OCI-LY3 (cell line): ENCODE results near the gene RBBP8NL.

Experiments used
- H2AFZ ChIP-seq: fragments of 200-600, 300-600 bp; shearing (Covaris generic); 2 replicates; pipeline ENCODE4 v1.6.0; 2014; ENCODE audit warnings: antibody characterized with exemption, low read depth, low read length
- H3K27ac ChIP-seq: fragments of 200-600, 300-600 bp; sonication (generic); 2 replicates; pipeline ENCODE4 v1.5.1; 2014; ENCODE audit warnings: mild to moderate bottlenecking, low read length, moderate library complexity, mixed read lengths
- H3K27me3 ChIP-seq: fragments of 200-600, 300-600 bp; sonication (generic); 2 replicates; pipeline ENCODE4 v1.6.1; 2014; ENCODE audit warnings: low read depth, low read length, mixed read lengths
- H3K36me3 ChIP-seq: fragments of 200-600, 300-600 bp; sonication (generic); replicated peaks from 2 replicates; pipeline ENCODE3; 2014; ENCODE audit warnings: low read depth, low read length, mixed read lengths
- H3K4me1 ChIP-seq: fragments of 300-600, 200-600 bp; sonication (generic); 2 replicates; pipeline ENCODE4 v1.6.1; 2014; ENCODE audit warnings: low read length, mixed read lengths
- H3K4me2 ChIP-seq: fragments of 200-600, 300-600 bp; sonication (generic); 2 replicates; pipeline ENCODE4 v1.6.1; 2014; ENCODE audit warnings: low read length, mixed read lengths
- H3K4me3 ChIP-seq: fragments of 300-600, 200-600 bp; sonication (generic); 2 replicates; pipeline ENCODE4 v1.5.1; 2014; ENCODE audit warnings: antibody characterized with exemption, mild to moderate bottlenecking, low read length, moderate library complexity
- H3K79me2 ChIP-seq: fragments of 300-600, 200-600 bp; shearing (Covaris generic); 2 replicates; pipeline ENCODE4 v1.6.1; 2014; ENCODE audit warnings: mild to moderate bottlenecking, low read length, mixed read lengths
- H3K9ac ChIP-seq: fragments of 300-600, 200-600 bp; shearing (Covaris generic); 2 replicates; pipeline ENCODE4 v1.6.0; 2014; ENCODE audit warnings: mild to moderate bottlenecking, low read length, moderate library complexity
- H3K9me3 ChIP-seq: fragments of 200-600, 300-600 bp; shearing (Covaris generic); 2 replicates; pipeline ENCODE4 v1.6.1; 2014; ENCODE audit warnings: low read length, mixed read lengths; ENCODE audit not compliant: insufficient read depth
- H4K20me1 ChIP-seq: fragments of 200-600, 300-600 bp; sonication (generic); 2 replicates; pipeline ENCODE4 v1.6.1; 2016; ENCODE audit warnings: low read length, mixed read lengths; ENCODE audit not compliant: insufficient read depth
- CTCF ChIP-seq: fragments of 200-600, 300-600 bp; sonication (generic); IDR thresholded peaks from 2 replicates; pipeline ENCODE4 v1.5.1; 2014; ENCODE audit warnings: antibody characterized with exemption, low read length, low read depth
- EZH2phosphoT487 ChIP-seq: fragments of 200-600 bp; shearing (Covaris generic); IDR thresholded peaks from 2 replicates; pipeline ENCODE4 v1.6.1; 2018; ENCODE audit warnings: antibody characterized with exemption, mixed run types, low read depth

The RBBP8NL gene

GRCh38 chr20:62367136-62367632 lies 60.2 kb downstream of the RBBP8NL start, which contains the start of gene LAMA5:
Gene LAMA5 (minus strand): TSS chr20:62367312. CDS start chr20:62367245, 67 bp downstream.
- H3K27me3 ChIP-seq = peaks cover 25% of the 10 kb centered on the region
- H3K79me2 ChIP-seq = no peaks in the 10 kb centered on the region
- H3K27ac ChIP-seq = no peak within 1 kb of the TSS
- H2AFZ ChIP-seq = peak within 1 kb of the TSS; percentile 68
- H3K4me2 ChIP-seq = peak within 1 kb of the TSS; percentile 83
- TF ChIP-seq CTCF = no peak
- no peak for TF ChIP-seq EZH2phosphoT487
- H3K9ac ChIP-seq = peak within 1 kb of the TSS; percentile 85
- no peaks in the 10 kb centered on the region for H3K36me3 ChIP-seq
- peak within 1 kb of the TSS; percentile 92 for H3K4me3 ChIP-seq
- H3K9me3 ChIP-seq = no peaks in the 10 kb centered on the region
- 0 out of 2 replicates have a peak, but pooled peaks cover 11% of the 10 kb centered on the region for H4K20me1 ChIP-seq
- H3K4me1 ChIP-seq = peaks cover 22% of the 10 kb centered on the region

- TF ChIP-seq CTCF = no peak
- TF ChIP-seq EZH2phosphoT487 = no peak
- Histone ChIP-seq H4K20me1 (0 out of 2 replicates have a peak, but pooled peaks cover 11% of the 10 kb centered on the region), H3K27me3 (peaks cover 25% of the 10 kb centered on the region), H3K4me1 (peaks cover 22% of the 10 kb centered on the region), H3K27ac (no peak overlapping the region), H3K4me3 (peak overlapping the region; percentile 92), H3K79me2 (no peaks in the 10 kb centered on the region), H3K9ac (peak overlapping the region; percentile 85), H3K9me3 (no peaks in the 10 kb centered on the region), H3K4me2 (peak overlapping the region; percentile 68), H3K36me3 (no peaks in the 10 kb centered on the region), H2AFZ (no peak overlapping the region)
Observed at GRCh38 chr20:62366370-62367135, 60.8 kb downstream of the RBBP8NL start.

- no peaks in the 10 kb centered on the region for H3K79me2 ChIP-seq
- H3K9ac ChIP-seq = peak overlapping the region; percentile 85; the same call in 1 of the 2 replicates
- H3K9me3 ChIP-seq = no peaks in the 10 kb centered on the region
- H3K4me2 ChIP-seq = peak overlapping the region; percentile 68
- H3K36me3 ChIP-seq = no peaks in the 10 kb centered on the region
- no peak overlapping the region for H2AFZ ChIP-seq
- peaks cover 25% of the 10 kb centered on the region for H3K27me3 ChIP-seq
- H3K4me1 ChIP-seq = peaks cover 22% of the 10 kb centered on the region
- no peak overlapping the region for H3K27ac ChIP-seq
- 0 out of 2 replicates have a peak, but pooled peaks cover 11% of the 10 kb centered on the region for H4K20me1 ChIP-seq
- peak overlapping the region; percentile 92 for H3K4me3 ChIP-seq
- no peak for TF ChIP-seq CTCF
- TF ChIP-seq EZH2phosphoT487 = no peak
Observed at GRCh38 chr20:62365814-62366369, 61.4 kb downstream of the RBBP8NL start.
